HepG2 (cell line): ENCODE results near the gene AP4E1. TPM values are rescaled to one million over a fixed set of nuclear protein-coding genes. Genes with fewer than 3 reads are reported as not detected.
"Not testable (repeated sequence)": the region's sequence is repeated elsewhere in the genome, so short reads cannot be mapped to it uniquely, and the experiment has no call there.

Source experiments
- ATAC-seq: fragments of 200-7000 bp; cut with Tn5 transposase; 3 replicates; pipeline ENCODE4 v1.9.1; 2020; ENCODE audit warnings: mild to moderate bottlenecking, moderate library complexity
- BruUV-seq: library from RNA; stranded (reverse); fragments of 400-500 nt; replicated peaks from 2 replicates; lab custom pipeline; 2021; lab: Mats Ljungman, UMichigan
- CTCF ChIA-PET: fragments of 300-600 bp; formaldehyde crosslinking; extraction: SDS; loops from one replicate; lab custom pipeline; 2021; ENCODE audit warnings: low total read pairs, inconsistent platforms, low intra/inter-chr PET ratio; lab: Yijun Ruan, JAX
- POLR2A ChIA-PET: fragments of 350-600 bp; sonication (Branson Sonifier 250); formaldehyde crosslinking; loops from one replicate; lab custom pipeline; 2020; ENCODE audit warnings: antibody characterized with exemption, inconsistent platforms; lab: Yijun Ruan, JAX
- DNase-seq: peaks from one replicate; pipeline ENCODE4 v3.0.0-alpha.2; 2015; ENCODE audit warnings: low spot score
- FAIRE-seq: peaks from 3 replicates; lab custom pipeline; 2011; peaks lifted over from hg19 to GRCh38; lab: Jason Lieb, UNC
- H2AFZ ChIP-seq: one replicate; pipeline ENCODE4 v1.6.1; 2011; ENCODE audit warnings: low read length, inconsistent platforms
- H3K27ac ChIP-seq: fragments of 300-600 bp; 3 replicates; pipeline ENCODE4 v1.8.0; 2011; ENCODE audit warnings: mixed run types, mild to moderate bottlenecking, mixed read lengths, low read length, inconsistent platforms; ENCODE audit not compliant: insufficient read depth; ENCODE audit errors: extremely low read length
- H3K27me3 ChIP-seq, 2 experiments: fragments of 200-600 bp in 1 of 2; 2 replicates in 1 of 2; 3 replicates in 1 of 2; pipeline versions ENCODE4 v1.6.0 to v1.8.0; 2011; ENCODE audit warnings: low read length in 2 of 2, mild to moderate bottlenecking in 2 of 2, moderate library complexity in 2 of 2, inconsistent platforms in 1 of 2; ENCODE audit not compliant: insufficient read depth in 2 of 2, control insufficient read depth in 1 of 2
- H3K36me3 ChIP-seq, 2 experiments: fragments of 200-600 bp in 1 of 2; replicated peaks in 1 of 2; 2 replicates in 1 of 2; 3 replicates in 1 of 2; pipeline versions ENCODE4 v1.5.1 to v1.8.0; 2011; ENCODE audit warnings: low read length in 2 of 2, inconsistent platforms in 1 of 2; ENCODE audit not compliant: insufficient read depth in 2 of 2, control insufficient read depth in 1 of 2
- H3K4me1 ChIP-seq: 2 replicates; pipeline ENCODE4 v1.5.1; 2012; ENCODE audit warnings: low read length, inconsistent platforms; ENCODE audit not compliant: insufficient read depth
- H3K4me2 ChIP-seq: 2 replicates; pipeline ENCODE4 v1.6.0; 2011; ENCODE audit warnings: low read depth, low read length, inconsistent platforms
- H3K4me3 ChIP-seq, 3 experiments: fragments of 200-600 bp in 1 of 3; sonication (generic), shearing (Covaris generic) in 1 of 3; replicated peaks in 1 of 3; 2 replicates each; pipeline ENCODE4 v1.5.1; 2011 to 2016; ENCODE audit warnings: low read length in 3 of 3, inconsistent platforms in 2 of 3, low read depth in 2 of 3, mild to moderate bottlenecking in 2 of 3, control low read depth in 1 of 3, mixed read lengths in 1 of 3; ENCODE audit not compliant: insufficient read depth in 1 of 3
- H3K79me2 ChIP-seq: one replicate; pipeline ENCODE4 v1.6.1; 2011; ENCODE audit warnings: low read length, inconsistent platforms; ENCODE audit not compliant: insufficient read depth
- H3K9ac ChIP-seq: 2 replicates; pipeline ENCODE4 v1.6.0; 2011; ENCODE audit warnings: mild to moderate bottlenecking, low read depth, low read length, inconsistent platforms; ENCODE audit not compliant: insufficient read depth
- H3K9me3 ChIP-seq: 2 replicates; pipeline ENCODE4 v1.5.1; 2012; ENCODE audit warnings: mild to moderate bottlenecking, low read length
- H4K20me1 ChIP-seq: 2 replicates; pipeline ENCODE4 v1.6.0; 2011; ENCODE audit warnings: inconsistent platforms, mild to moderate bottlenecking, low read length, moderate library complexity; ENCODE audit not compliant: insufficient read depth
- CREBL2 ChIP-seq: sonication (generic); formaldehyde crosslinking; IDR thresholded peaks from 2 replicates; pipeline ENCODE4 v1.8.1; 2023; ENCODE audit warnings: missing genetic modification reagents, mild to moderate bottlenecking, borderline replicate concordance
- ELF4 ChIP-seq: sonication (generic); formaldehyde crosslinking; IDR thresholded peaks from 2 replicates; pipeline ENCODE4 v1.5.0; 2020; ENCODE audit warnings: missing genetic modification reagents, mild to moderate bottlenecking, moderate library complexity, borderline replicate concordance
- FOSL2 ChIP-seq: sonication (generic); formaldehyde crosslinking; IDR thresholded peaks from 2 replicates; pipeline ENCODE4 v1.4.0; 2020; ENCODE audit warnings: missing genetic modification reagents
- TAF1 ChIP-seq: sonication (generic); formaldehyde crosslinking; IDR thresholded peaks from 2 replicates; pipeline ENCODE4 v1.4.0; 2020; ENCODE audit warnings: missing genetic modification reagents
- YY1 ChIP-seq: IDR thresholded peaks from 2 replicates; pipeline ENCODE4 v1.6.1; 2011; ENCODE audit warnings: low read length, low read depth, moderate library complexity, mild to moderate bottlenecking; ENCODE audit not compliant: insufficient read depth, insufficient replicate concordance
- ZNF280D ChIP-seq: sonication (generic); formaldehyde crosslinking; IDR thresholded peaks from 2 replicates; pipeline ENCODE4 v1.5.1; 2020; ENCODE audit warnings: mild to moderate bottlenecking, missing genetic modification reagents
- WGBS: methylation state at CpG from one replicate; pipeline ENCODE4 v1.1.6; 2017; ENCODE audit warnings: low lambda C conversion rate; 5-methylcytosine and 5-hydroxymethylcytosine counted together
- in situ Hi-C: cut with HindIII; loops from 2 replicates; pipeline ENCODE4 v1.10.0; 2017; ENCODE audit warnings: low pct_unique_long_range_greater_than_20kb; ENCODE audit not compliant: extremely low pct_ligation_motif_present
- intact Hi-C: fragments of 100-400 bp; cut with micrococcal nuclease; formaldehyde crosslinking; loops from one replicate; pipeline ENCODE4 v1.10.0; 2022; ENCODE audit not compliant: unreplicated experiment
- polyA plus RNA-seq, 8 experiments: library from polyadenylated mRNA; depleted of rRNA in 3 of 8; stranded (reverse) in 7 of 8; unstranded in 1 of 8; fragments of >200 nt; fragmentation: Illumina TruSeq in 4 of 8; extraction: Trizol in 4 of 8; gene quantifications; 2 replicates each; pipeline versions ENCODE4 v1.2.1 to v1.2.3, GENCODE V29; 2011 to 2016; ENCODE audit warnings: low read depth in 4 of 8, missing spikeins in 1 of 8, mixed read lengths in 1 of 8; ENCODE audit not compliant: insufficient read depth in 1 of 8
- total RNA-seq, 5 experiments: library from RNA; depleted of rRNA; stranded (reverse); fragments of >200 nt; fragmentation: Illumina TruSeq; extraction: Trizol; gene quantifications; 2 replicates each; pipeline ENCODE4 v1.2.3, GENCODE V29; 2016; ENCODE audit warnings: low read depth in 1 of 5

AP4E1 gene
- total and polyA plus RNA-seq, 2 of the 13 experiments (the other 11 are each of a cell fraction or from before 2014, with no cell fraction given), result 2.2 to 7.8 TPM

GRCh38 chr15:51030649-51031316 is 122.3 kb downstream of the AP4E1 start:
- intact Hi-C loops (no loop called here), in situ Hi-C loops (no loop called here)
- Histone ChIP-seq H3K27me3 (no peaks in the 10 kb centered on the region), H3K9ac (no peak overlapping the region), H3K79me2 (no peaks in the 10 kb centered on the region), H3K4me2 (no peak overlapping the region), H4K20me1 (no peaks in the 10 kb centered on the region), H3K4me1 (no peaks in the 10 kb centered on the region), H3K4me3 (no peak overlapping the region), H3K27ac (no peak overlapping the region), H3K9me3 (no peaks in the 10 kb centered on the region), H2AFZ (no peak overlapping the region), H3K36me3 (no peaks in the 10 kb centered on the region)
- BruUV-seq, result no TSS peak
- DNase-seq (peak; percentile 13), ATAC-seq (peak; percentile 43), FAIRE-seq (no peak)
- ChIA-PET POLR2A (no interaction called here), CTCF (no interaction called here)
- WGBS, result 37% methylated on average over 5 of the region's 6 CpGs
- 0 out of 2 replicates have a peak, but pooled peaks have one; percentile 11 for TF ChIP-seq FOSL2 (CRISPR knock-in tag)
- TF ChIP-seq ELF4, result no peak

GRCh38 chr15:51037474-51037873 is 129.0 kb downstream of the AP4E1 start:
- peak overlapping the region; percentile 68 for H3K9ac ChIP-seq
- in situ Hi-C loops, CTCF ChIA-PET, FAIRE-seq, H3K27me3 ChIP-seq, H3K36me3 ChIP-seq, H4K20me1 ChIP-seq, H3K9me3 ChIP-seq: not testable (repeated sequence)
- POLR2A ChIA-PET, result interaction anchor here (0.8 to 1.3 kb wide), 2 partner anchors 9 to 11 kb away, joined by 3 to 5 read pairs; no protein-coding TSS in a partner anchor
- H2AFZ ChIP-seq, result peak overlapping the region; percentile 76
- H3K79me2 ChIP-seq, result peaks cover 34% of the 10 kb centered on the region
- peak; percentile 23; the same call in 2 of the 3 replicates for ATAC-seq
- intact Hi-C loops, result loop anchor here (2.0 kb wide), 1 partner anchor 27 kb away; no protein-coding TSS in a partner anchor
- BruUV-seq, result TSS peak; percentile 66
- peaks cover 32% of the 10 kb centered on the region for H3K4me1 ChIP-seq
- peak; percentile 9 for DNase-seq
- TF ChIP-seq YY1, result peak; percentile 47
- peak; percentile 29; the same call in 1 of the 2 replicates for TF ChIP-seq TAF1 (CRISPR knock-in tag)
- 0 out of 2 replicates have a peak, but pooled peaks have one; percentile 11 for TF ChIP-seq ZNF280D (CRISPR knock-in tag)
- 0 out of 2 replicates have a peak, but pooled peaks have one; percentile 11 for TF ChIP-seq CREBL2 (CRISPR knock-in tag)
- peak overlapping the region; percentile 96 for H3K4me2 ChIP-seq
- peak overlapping the region; percentile 60 for H3K27ac ChIP-seq
- WGBS, result under 1% methylated on average over 8 of the region's 13 CpGs
- H3K4me3 ChIP-seq, result peak overlapping the region; percentile 69 to 77 (median 74)
